ENCODE data around the gene TTI1.

Gene TTI1

GRCh38 chr20:37934634-37935375, 98.5 kb downstream of the TTI1 start:
- DNase-seq, result no peak

GRCh38 chr20:37933786-37934633, 99.2 kb downstream of the TTI1 start:
- DNase-seq, result no peak
